ENCODE results near the gene OR1N2. TPM values are rescaled to one million over a fixed set of nuclear protein-coding genes. Genes with fewer than 3 reads are reported as not detected.
"Not testable (repeated sequence)": the region's sequence is repeated elsewhere in the genome, so short reads cannot be mapped to it uniquely, and the experiment has no call there.

Gene OR1N2, protein sequence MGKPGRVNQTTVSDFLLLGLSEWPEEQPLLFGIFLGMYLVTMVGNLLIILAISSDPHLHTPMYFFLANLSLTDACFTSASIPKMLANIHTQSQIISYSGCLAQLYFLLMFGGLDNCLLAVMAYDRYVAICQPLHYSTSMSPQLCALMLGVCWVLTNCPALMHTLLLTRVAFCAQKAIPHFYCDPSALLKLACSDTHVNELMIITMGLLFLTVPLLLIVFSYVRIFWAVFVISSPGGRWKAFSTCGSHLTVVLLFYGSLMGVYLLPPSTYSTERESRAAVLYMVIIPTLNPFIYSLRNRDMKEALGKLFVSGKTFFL
- polyA plus RNA-seq (ENCODE audit: insufficient read length) = not detected
- long read RNA-seq, donor 1 = 0 reads
- long read RNA-seq, donor 2 = 0 reads
- long read RNA-seq, donor 3 = 0 reads
- long read RNA-seq, donor 4 = 0 reads
- long read RNA-seq, donor 5 = 0 reads
- long read RNA-seq, donor 6 = 0 reads
- long read RNA-seq, donor 7 = 0 reads
- long read RNA-seq, donor 8 = 0 reads

DNA sequence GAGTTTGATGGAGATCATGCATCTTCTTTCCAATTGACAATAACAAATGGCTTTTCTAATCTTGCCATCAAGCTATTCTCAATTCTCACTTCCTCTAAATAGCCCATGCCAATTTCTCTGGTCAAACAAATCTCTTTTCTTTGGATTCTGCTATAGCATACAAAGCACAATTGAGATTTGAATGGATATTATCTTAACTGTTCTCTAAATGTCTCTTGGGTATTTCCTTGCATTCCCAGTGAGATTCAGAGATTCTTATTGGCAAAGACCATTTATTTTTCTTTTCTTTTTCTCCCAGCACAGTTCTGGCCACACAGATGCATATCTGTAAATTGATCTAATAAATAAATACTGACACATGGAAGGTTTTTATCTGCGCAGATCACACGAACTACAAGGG lies at the start of gene OR1N2:
Gene OR1N2, plus strand, starts transcription at position 301 of the 400 bp plus-strand sequence. CDS start 100 bp downstream, outside the sequence.
- no peak for DNase-seq

DNA sequence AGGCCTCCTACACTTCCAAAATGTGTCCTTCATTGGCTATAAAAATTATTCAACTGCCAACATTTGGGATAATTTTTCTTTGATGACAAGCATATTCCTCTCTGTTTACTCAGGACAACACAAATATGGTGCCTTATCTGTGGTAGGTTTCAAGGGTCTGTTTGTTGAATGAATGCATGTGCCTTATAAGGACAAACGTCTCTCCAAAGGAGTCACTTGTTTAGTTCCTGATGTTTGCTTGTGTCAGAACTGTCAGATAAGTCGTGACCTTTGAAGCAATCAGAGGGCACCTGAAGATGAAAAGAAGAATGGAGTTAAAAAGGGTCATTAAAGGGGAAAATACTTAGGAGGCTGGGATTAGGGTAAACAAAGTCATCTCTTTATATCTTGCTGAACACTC lies 45.9 kb upstream of the OR1N2 start:
- no peak for DNase-seq

DNA sequence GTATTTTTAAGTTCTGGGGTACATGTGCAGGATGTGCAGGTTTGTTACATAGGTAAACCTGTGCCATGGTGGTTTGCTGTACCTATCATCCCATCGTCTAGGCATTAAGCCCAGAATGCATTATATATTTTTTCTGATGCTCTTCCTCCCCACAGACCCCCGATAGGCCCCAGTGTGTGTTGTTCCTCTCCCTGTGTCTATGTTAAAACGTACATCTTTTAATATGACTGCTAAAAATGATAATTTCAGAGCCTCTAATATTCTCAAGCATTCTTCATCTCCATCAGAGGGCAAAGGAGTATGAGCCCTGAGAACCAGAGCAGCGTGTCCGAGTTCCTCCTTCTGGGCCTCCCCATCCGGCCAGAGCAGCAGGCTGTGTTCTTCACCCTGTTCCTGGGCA lies 42.4 kb upstream of the OR1N2 start, which contains the start of gene OR1J2:
Gene OR1J2, plus strand, starts transcription at position 301 of the 400 bp plus-strand sequence. Its CDS starts 0 bp downstream, at position 301.
- DNase-seq = no peak

DNA sequence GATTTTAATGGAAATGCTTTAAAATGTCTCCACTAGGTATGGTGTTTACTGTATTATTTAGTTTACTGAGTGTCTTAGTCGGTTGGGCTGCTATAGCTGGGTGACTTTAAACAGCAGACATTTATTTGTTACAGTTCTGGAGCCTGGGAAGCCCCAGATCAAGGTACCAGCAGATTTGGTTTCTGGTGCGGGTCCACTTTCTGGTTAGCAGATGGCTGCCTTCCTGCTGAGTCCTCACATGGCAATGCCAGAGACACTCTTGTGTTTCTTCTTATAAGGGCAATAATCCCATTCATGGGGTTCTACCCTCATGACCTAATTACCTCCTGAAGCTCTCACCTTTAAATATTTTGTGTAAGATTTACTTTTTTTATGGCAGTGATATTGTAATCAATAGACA lies 34.7 kb upstream of the OR1N2 start:
- no peak for DNase-seq

DNA sequence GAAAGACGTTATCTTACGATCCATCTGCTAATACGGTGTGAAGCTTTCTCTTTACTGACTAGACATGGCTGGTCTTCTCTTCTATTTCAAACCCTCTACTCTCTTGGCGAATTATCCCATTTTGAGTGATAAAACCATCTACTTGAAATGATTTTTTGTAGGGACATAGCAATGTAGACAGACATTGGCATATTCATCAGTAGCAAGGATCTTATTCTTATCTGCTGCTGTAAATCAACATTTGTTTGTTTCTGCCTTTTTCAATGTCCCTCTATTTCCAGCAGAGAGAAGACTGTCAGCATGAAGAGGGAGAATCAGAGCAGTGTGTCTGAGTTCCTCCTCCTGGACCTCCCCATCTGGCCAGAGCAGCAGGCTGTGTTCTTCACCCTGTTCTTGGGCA lies 34.1 kb upstream of the OR1N2 start, which contains the start of gene OR1J4:
Gene OR1J4, plus strand, starts transcription at position 301 of the 400 bp plus-strand sequence. Its CDS starts 0 bp downstream, at position 301.
- no peak for DNase-seq

DNA sequence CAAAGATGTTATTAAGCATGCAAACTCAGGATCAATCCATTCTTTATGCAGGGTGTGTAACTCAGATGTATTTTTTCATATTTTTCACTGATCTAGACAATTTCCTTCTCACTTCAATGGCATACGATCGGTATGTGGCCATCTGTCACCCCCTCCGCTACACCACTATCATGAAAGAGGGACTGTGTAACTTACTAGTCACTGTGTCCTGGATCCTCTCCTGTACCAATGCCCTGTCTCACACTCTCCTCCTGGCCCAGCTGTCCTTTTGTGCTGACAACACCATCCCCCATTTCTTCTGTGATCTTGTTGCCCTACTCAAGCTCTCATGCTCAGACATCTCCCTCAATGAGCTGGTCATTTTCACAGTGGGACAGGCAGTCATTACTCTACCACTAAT lies 33.5 kb upstream of the OR1N2 start:
- no peak for DNase-seq

DNA sequence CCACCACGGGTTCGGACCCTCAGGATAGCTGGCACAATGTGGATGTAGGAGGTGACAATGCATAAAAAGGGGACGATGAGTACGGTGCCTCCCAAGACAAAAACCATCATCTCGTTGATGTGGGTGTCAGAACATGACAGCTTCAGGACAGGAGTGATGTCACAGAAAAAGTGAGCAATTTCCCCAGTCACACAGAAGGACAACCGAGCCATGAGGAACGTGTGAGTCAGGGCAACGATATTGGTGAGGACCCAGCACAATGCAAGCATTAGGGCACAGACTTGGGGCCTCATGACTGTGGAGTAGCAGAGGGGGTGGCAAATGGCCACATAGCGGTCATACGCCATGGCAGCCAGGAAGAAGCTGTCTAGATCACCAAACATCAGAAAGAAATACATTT lies 26.3 kb upstream of the OR1N2 start:
- DNase-seq = no peak

DNA sequence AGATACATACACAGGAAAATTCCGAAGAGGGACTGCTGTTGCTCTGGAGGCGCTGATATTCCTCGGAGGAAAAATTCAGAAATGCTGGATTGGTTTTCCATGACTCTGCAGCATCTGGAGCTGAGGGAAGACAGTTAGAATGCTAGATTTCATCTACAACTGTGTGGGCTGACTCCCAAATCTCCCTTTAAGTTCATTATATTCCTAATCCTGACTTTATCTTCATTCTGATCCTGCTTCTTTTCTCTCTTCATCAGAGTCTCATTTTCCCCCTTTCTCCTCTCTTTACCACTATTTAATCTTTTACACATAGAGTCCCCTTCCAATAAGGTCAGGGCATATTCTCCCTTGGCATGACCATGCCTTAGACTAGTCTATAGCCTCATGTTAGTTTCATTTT lies 25.7 kb upstream of the OR1N2 start, which contains the start of gene OR1N1:
Gene OR1N1, minus strand, starts transcription at position 101 of the 400 bp plus-strand sequence. Its CDS starts 0 bp downstream, at position 101.
- DNase-seq = no peak

DNA sequence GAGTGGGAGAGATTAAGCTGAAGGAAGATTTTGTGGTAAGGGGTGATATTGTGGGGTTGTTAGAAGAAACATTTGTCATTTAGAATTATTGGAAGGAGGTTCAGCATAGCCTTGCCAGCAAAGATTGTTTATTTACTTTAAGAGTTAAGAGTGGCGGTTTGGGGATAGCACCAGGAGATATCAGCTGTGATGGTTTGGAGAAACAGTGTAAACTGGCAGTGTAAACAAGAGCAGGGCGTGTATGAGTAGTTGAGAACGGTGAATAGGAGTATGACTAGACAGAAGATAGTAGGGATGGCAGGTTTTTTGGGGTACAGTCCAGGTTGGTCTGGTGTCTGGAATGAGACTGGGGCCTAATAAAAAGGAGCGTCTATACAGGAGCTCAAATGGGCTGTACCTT lies 21.8 kb upstream of the OR1N2 start:
- not testable (repeated sequence) for DNase-seq

DNA sequence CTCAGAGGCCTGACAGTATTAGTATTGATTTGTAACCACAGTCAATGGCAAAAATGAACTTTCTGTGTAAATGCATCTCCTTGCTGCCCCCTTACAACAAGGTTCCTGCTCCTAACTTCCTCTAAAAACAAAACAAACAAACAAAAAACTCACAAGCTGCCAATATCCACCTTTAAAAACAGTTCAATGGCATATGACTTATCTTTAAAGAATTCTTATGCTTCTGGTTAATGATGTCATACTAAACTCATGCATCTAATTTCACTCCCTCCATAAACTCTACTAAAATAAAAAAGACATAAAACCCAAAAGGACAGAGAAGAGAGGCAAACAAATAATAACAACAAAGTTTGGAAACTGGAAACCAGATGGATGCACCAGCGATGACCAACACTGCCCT lies 16.8 kb upstream of the OR1N2 start:
- no peak for DNase-seq

DNA sequence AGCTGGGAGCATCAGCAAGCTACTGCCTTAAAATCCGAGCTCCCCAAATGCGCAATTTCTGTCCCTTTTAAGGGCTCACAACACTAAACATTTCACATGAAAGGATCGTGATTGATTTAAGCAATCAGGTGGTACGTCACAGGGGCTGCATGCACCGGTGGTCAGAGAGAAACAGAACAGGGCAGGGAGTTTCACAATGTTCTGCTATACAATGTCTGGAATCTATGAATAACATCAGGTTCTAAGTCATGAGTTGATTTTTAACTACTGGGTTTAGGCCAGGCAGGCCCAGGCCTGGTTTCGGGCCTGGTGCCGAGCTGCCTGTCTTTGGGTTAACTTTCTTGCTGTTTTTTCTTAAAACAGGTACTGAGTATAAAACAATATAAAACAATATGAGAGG lies 15.8 kb upstream of the OR1N2 start:
- DNase-seq = not testable (repeated sequence)

DNA sequence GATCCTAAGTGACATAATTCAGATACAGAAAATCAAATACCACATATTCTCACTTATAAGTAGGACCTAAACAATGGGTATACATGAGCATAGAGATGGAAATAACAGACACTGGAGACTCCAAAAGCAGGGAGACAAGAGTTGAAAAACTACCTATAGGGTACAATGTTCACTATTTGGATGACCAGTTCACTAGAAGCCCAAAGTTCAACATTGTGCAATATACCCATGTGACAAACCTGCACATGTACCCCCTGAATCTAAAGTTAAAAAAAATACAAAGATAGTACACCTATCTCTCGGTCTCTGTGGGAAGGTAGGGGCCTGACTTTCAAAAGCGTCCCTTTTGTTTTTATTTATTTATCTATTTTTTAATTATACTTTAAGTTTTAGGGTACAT lies 14.2 kb upstream of the OR1N2 start:
- no peak for DNase-seq

DNA sequence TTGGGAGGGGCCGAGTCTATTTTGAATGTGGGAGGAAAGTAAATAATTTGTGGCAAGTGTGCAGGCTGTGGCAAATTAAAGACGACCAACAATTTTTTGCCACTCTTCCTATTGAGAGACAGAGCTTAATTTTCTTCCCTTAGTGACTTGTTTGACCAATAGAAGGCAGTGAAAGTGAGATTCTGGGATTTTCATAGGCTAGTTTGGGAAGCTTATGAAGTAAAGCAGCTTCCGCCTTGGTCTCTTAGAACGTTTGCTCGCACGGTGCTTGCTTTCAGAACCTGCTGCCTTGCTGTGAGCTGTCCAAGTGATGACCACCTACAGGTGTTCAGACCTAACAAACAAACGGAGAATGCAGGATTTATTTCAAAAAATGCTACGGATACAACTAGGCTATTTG lies 6.7 kb upstream of the OR1N2 start:
- no peak for DNase-seq

DNA sequence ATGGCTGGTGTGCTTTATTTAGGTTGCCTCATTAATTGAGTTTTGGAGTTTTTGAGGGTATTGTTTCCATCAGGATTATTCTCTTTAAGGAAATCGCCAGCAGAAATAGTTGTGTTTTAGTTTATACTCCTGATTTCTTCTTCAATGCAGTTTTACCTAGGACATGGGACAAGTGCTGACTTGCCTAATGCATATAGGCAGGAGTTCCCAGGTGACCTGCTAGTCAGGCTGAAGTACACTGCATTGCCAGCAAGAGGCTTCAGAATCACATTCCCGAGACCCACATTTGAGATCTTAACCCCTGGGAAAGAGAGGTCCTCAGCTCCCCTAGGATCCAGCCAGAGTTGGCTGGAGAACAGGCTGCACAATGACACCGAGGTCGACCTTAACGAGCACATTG lies 1.5 kb upstream of the OR1N2 start:
- DNase-seq = no peak

DNA sequence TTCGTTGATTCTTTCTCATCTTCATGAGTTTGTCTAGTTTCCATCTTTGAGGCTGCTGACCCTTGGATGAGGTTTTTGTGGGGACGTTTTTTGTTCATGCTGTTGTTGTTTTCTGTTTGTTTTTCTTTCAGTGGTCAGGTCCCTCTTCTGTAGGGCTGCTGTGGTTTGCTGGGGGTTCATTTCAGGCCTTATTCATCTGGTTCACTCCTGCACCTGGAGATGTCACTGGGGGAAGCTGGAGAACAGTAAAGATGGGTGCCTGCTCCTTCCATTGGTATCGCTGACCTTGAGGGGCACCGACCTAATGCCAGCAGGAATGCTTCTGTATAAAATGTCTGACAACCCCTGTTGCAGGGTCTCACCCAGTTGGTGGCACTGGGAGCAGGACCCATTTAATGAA lies 8.5 kb downstream of the OR1N2 start:
- DNase-seq = no peak

DNA sequence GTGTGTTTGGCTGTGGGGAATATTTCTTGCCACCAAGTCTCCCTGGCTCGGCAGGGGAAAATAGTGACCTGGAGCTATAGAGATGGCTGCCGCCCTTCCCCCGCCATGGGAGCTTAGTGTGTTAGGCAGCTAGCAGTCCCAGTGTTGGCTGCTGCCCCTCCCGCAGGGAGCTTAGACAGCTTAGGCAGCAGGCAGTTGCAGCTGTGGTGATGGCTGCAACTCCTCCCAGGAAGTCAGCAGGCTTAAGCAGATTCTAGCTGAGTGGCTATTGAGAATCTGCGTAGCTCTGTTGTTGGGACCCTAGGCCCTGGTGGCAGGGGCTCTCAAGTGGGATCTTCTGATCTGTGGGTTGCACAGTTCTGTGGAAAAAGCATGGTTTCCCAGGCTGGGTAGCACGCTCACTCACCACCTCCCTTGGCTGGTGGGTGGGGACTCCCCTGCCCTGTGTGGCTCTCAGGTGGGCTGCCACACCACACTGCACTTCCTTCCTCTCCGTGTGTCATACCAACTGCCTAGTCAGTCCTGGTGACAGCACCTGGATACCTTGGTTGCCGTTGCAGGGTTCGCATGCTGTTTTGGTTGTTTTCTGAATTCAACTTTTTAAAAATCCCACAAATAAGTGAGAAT lies 9.3 kb downstream of the OR1N2 start:
- no peak for DNase-seq

DNA sequence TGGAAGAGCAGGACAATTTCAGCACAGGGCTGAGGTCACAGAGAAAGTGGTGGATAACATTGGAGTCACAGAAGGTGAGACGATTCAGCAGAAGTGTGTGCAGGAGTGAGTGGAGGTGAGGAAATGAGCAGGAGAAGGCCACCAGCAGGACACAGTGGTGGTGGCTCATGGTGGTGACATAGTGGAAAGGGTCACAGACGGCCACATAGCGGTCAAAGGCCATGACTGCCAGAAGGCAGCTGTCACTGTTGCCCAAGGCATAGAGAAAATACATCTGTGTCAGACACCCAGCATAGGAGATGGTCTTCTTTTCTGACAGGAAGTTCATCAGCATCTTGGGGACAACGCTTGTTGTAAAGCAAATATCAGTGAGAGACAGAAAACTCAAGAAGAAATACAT lies 15.0 kb downstream of the OR1N2 start:
- no peak for DNase-seq

DNA sequence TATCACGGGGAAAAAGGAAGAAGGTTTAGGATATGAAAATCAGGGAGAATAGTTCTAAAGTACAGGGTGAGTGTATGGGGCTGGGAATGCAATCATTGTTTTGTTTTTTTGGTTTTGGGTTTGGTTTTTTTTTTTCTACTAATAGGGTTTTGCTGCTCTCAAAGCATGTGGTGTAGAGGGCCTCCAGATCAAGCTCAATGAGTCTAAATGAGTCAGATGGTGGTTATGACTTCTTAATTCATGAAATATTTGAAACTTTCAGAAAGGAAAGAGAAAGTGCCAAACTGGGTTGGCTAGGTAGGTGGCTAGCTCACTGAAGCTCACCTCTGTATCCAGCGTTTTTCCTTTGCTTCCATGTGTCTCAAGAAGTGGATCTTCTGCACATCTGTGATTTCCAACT lies 19.5 kb downstream of the OR1N2 start:
- no peak for DNase-seq

DNA sequence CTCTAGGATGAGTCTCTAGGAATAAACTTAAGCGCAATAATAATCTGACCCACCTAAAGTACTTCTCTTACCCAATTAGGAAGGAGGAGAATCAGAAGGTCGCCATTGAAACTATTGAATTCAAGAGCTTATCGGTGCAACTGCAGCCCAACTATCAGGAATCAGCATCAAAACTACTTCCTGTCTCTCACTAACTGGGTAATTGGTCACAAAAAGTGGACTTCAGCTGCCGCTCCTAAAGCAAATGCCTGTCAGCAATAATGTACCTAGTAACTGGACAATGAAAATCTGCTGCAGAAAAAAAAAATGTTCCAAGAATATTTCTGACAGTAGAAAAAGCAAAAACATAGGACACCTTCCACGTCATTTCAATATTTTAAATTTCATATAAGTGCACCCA lies 27.0 kb downstream of the OR1N2 start:
- DNase-seq = no peak

DNA sequence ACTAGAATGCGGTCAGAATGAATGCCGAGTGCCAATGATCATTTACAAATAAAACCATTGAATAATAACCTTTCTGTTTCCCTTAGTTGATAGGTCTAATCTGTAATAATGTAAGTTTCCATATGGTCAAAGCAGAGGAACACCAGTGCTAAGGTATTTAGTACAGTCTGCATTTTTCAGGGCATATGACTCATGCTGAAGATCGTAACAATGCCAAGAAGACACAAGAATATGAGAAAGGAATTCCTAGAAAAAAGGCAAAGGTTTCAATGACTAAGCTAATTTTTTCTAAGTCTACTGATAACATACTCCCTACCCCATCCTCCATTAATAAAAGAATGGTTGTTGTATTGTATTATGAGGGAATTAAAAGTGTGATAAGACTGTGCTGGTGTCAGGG lies 27.4 kb downstream of the OR1N2 start:
- DNase-seq = no peak

DNA sequence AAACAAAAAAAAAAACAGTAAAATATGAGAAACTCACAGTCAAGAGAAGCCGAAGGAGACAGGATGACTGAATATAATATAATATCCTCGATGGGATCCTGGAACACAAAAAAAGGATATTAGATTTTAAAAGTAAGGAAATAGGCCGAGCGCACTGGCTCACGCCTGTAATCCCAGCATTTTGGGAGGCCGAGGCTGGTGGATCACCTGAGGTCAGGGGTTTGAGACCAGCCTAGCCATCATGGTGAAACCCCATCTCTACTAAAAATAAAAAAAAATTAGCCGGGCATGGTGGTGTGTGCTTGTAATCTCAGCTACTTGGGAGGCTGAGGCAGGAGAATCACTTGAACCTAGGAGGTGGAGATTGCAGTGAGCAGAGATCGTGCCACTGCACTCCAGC lies 30.4 kb downstream of the OR1N2 start, which contains the start of gene OR1L8:
Gene OR1L8, minus strand, starts transcription at position 101 of the 400 bp plus-strand sequence. CDS start 14,907 bp downstream, outside the sequence.
- DNase-seq = not testable (repeated sequence)

Measured in left kidney (tissue), 8 donors.